T-cell (primary cell): ENCODE measurements around the gene NPDC1. TPM values are rescaled to one million over a fixed set of nuclear protein-coding genes. Genes with fewer than 3 reads are reported as not detected.
"Not testable (repeated sequence)": the region's sequence is repeated elsewhere in the genome, so short reads cannot be mapped to it uniquely, and the experiment has no call there.

ENCODE experiments used
- ATAC-seq, 4 experiments: fragments of 200-7000 bp in 3 of 4; fragments of 150-1000 bp in 1 of 4; cut with Tn5 transposase; replicated peaks in 1 of 4; 1 replicate in 3 of 4; 2 replicates in 1 of 4; pipeline ENCODE4 v1.10.0; 2021; ENCODE audit warnings: moderate library complexity in 3 of 4, mild to moderate bottlenecking in 2 of 4, moderate number of reproducible peaks in 1 of 4
- CTCF ChIA-PET, 2 donors: fragments of 300-600 bp; sonication (Branson Sonifier 250); formaldehyde crosslinking; loops; one replicate each; lab custom pipeline; 2022; ENCODE audit warnings: antibody characterized with exemption in 2 of 2; lab: Charles Lee
- POLR2A ChIA-PET, 2 donors: fragments of 300-600 bp; sonication (Branson Sonifier 250); formaldehyde crosslinking; loops; one replicate each; lab custom pipeline; 2022; ENCODE audit warnings: antibody characterized with exemption in 2 of 2; lab: Charles Lee
- DNase-seq, 35 experiments: peaks; one replicate each; pipeline versions ENCODE4 v3.0.0 to v3.0.0-alpha.2; 2013 to 2023
- H3K27ac ChIP-seq: one replicate; pipeline ENCODE4 v1.5.1; 2013; ENCODE audit warnings: low read length
- H3K27me3 ChIP-seq, 2 experiments: replicated peaks in 1 of 2; 1 replicate in 1 of 2; 2 replicates in 1 of 2; pipeline versions ENCODE4 v1.6.1 to v1.7.0; 2013; ENCODE audit warnings: low read length in 1 of 2, mixed read lengths in 1 of 2; ENCODE audit not compliant: control insufficient read depth in 2 of 2, insufficient read depth in 2 of 2; ENCODE audit errors: extremely low read depth in 1 of 2
- H3K36me3 ChIP-seq, 2 donors: 1 replicate in 1 of 2; 2 replicates in 1 of 2; pipeline versions ENCODE4 v1.6.1 to v1.7.0; 2013; ENCODE audit warnings: low read length in 1 of 2; ENCODE audit not compliant: control insufficient read depth in 2 of 2, insufficient read depth in 1 of 2; ENCODE audit errors: extremely low read depth in 1 of 2
- H3K4me1 ChIP-seq, 2 experiments: 1 replicate in 1 of 2; 2 replicates in 1 of 2; pipeline versions ENCODE4 v1.6.1 to v1.7.0; 2013; ENCODE audit warnings: low read length in 2 of 2, mixed read lengths in 1 of 2; ENCODE audit not compliant: insufficient read depth in 2 of 2, control insufficient read depth in 1 of 2; ENCODE audit errors: extremely low read depth in 1 of 2
- H3K4me3 ChIP-seq, 2 donors: 1 replicate in 1 of 2; 2 replicates in 1 of 2; pipeline versions ENCODE4 v1.5.1 to v1.7.0; 2013; ENCODE audit warnings: mild to moderate bottlenecking in 2 of 2, low read length in 1 of 2, moderate library complexity in 1 of 2; ENCODE audit not compliant: control insufficient read depth in 1 of 2; ENCODE audit errors: extremely low read depth in 1 of 2
- H3K9me3 ChIP-seq: 2 replicates; pipeline ENCODE4 v1.7.0; 2013
- H3K27ac Mint-ChIP-seq, 2 donors: one replicate each; pipeline ENCODE4 v1.8.0; 2020 to 2021; ENCODE audit warnings: mild to moderate bottlenecking in 2 of 2, mixed read lengths in 2 of 2
- H3K27me3 Mint-ChIP-seq, 2 donors: one replicate each; pipeline ENCODE4 v1.8.0; 2021 to 2022; ENCODE audit warnings: mixed read lengths in 2 of 2
- H3K36me3 Mint-ChIP-seq: one replicate; pipeline ENCODE4 v1.8.0; 2021; ENCODE audit warnings: mixed read lengths
- H3K4me1 Mint-ChIP-seq, 3 donors: one replicate each; pipeline ENCODE4 v1.8.0; 2020 to 2022; ENCODE audit warnings: mixed read lengths in 3 of 3, mild to moderate bottlenecking in 1 of 3
- H3K4me3 Mint-ChIP-seq, 3 donors: one replicate each; pipeline ENCODE4 v1.8.0; 2020 to 2022; ENCODE audit warnings: mild to moderate bottlenecking in 3 of 3, mixed read lengths in 3 of 3, moderate library complexity in 3 of 3
- H3K9me3 Mint-ChIP-seq, 3 donors: one replicate each; pipeline ENCODE4 v1.8.0; 2020 to 2022; ENCODE audit warnings: mixed read lengths in 3 of 3
- WGBS: methylation state at CpG from one replicate; pipeline ENCODE4 v1.1.5; 2013; ENCODE audit warnings: missing lambda C conversion rate; ENCODE audit not compliant: insufficient coverage; 5-methylcytosine and 5-hydroxymethylcytosine counted together
- total RNA-seq, 35 experiments: library from RNA in 6 of 35; stranded (reverse) in 6 of 35; fragments of 120-200 nt in 1 of 35; gene quantifications; one replicate each; pipeline versions ENCODE4 v1.2.1 to v1.2.4 and lab custom pipeline; 2013 to 2026

NPDC1 gene
- total RNA-seq, 5 donors from 2014 or later (not counting 1 experiment from before 2014, with no cell fraction given) = 32.4 to 76.7 (median 57.0) TPM

DNA sequence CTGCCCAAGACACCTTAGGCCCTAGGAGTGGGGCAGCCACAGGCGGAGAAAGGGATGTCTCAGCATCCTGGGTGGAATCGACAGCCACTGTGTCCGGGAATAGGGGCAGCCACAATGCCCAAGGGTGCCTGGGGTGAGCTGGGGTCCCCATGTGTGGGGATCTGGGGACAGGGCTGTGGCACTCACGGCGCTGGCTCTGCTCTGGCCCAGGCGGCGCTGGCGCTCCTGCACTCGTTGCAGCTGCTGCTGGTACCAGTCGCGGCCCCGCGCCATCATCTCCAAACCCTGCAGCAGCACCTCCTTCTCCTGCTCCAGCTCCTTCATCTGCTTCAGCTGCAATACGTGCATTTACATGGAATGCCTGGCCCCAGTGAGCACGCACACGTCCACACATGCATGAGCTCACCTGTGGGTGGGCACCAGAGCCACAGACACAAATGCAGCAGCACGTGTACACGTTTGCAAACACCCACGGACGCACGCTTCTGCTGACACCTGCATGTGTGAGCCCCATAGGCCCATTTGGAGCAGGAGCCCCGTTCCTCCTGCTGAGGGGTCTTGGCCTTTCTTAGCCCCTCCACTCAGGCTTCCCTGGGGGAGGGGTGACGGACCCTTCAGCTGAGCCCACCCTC lies 19.5 kb upstream of the NPDC1 start:
- H3K4me1 ChIP-seq = peaks cover 3 to 27% of the 10 kb centered on the region in 2 experiments
- ChIA-PET POLR2A (no interaction called here), CTCF (no interaction called here)
- H3K36me3 ChIP-seq = no peaks in the 10 kb centered on the region
- H3K27me3 ChIP-seq = peaks cover 0 to 25% of the 10 kb centered on the region in 2 experiments
- 93% methylated on average over 21 of the region's 23 CpGs for WGBS
- H3K27ac Mint-ChIP-seq = no peak overlapping the region
- no peak for DNase-seq
- H3K4me3 ChIP-seq = no peak overlapping the region
- peaks cover 5 to 9% (median 8%) of the 10 kb centered on the region in 3 donors for H3K4me1 Mint-ChIP-seq
- H3K4me3 Mint-ChIP-seq = no peak overlapping the region
- no peak for ATAC-seq
- no peaks in the 10 kb centered on the region for H3K9me3 Mint-ChIP-seq
- H3K36me3 Mint-ChIP-seq = no peaks in the 10 kb centered on the region
- peaks cover 3% of the 10 kb centered on the region in 2 donors for H3K27me3 Mint-ChIP-seq
- no peaks in the 10 kb centered on the region for H3K9me3 ChIP-seq
- H3K27ac ChIP-seq = no peak overlapping the region

DNA sequence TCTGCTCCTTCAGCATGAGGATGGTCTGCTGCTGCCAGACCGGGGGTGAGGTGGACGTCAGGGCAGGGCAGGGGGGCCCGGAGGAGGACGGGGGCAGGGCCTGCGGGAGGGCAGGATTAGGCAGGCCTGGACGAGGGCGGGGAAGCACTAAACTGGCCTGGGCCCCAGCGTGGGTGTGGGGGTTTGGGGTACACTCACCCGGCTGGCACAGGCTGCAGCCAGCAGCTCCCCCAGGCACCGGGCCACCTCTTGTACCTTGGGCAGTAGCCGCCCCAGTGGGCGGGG lies 18.8 kb upstream of the NPDC1 start:
- ATAC-seq = no peak
- POLR2A ChIA-PET = no interaction called here
- DNase-seq = no peak

GRCh38 chr9:137064027-137064879 lies 18.3 kb upstream of the NPDC1 start:
- 59% methylated on average over 55 of the region's 55 CpGs for WGBS
- ATAC-seq (peak; percentile 29 to 47 (median 34)), DNase-seq (peak in 20 of 35 experiments; percentile 20 to 76 (median 45))
- Histone ChIP-seq H3K36me3 (no peaks in the 10 kb centered on the region), H3K9me3 (no peaks in the 10 kb centered on the region), H3K4me3 (no peak overlapping the region), H3K27ac (no peak overlapping the region), H3K27me3 (peaks cover 0 to 21% of the 10 kb centered on the region in 2 experiments), H3K4me1 (peaks cover under 1 to 21% of the 10 kb centered on the region in 2 experiments)
- ChIA-PET CTCF (interaction anchor here in 1 of 2 donors (1.0 kb wide), 1 partner anchor 18 kb away, joined by 3 read pairs; no protein-coding TSS in a partner anchor), POLR2A (no interaction called here)
- Mint-ChIP-seq H3K36me3 (no peaks in the 10 kb centered on the region), H3K27me3 (peaks cover 3% of the 10 kb centered on the region in 2 donors), H3K27ac (no peak overlapping the region), H3K4me1 (peaks cover 5 to 8% (median 7%) of the 10 kb centered on the region in 3 donors), H3K4me3 (no peak overlapping the region), H3K9me3 (no peaks in the 10 kb centered on the region)

More for the DNA sequence above, 18.8 kb upstream of the NPDC1 start:
- Histone ChIP-seq H3K9me3 (no peaks in the 10 kb centered on the region), H3K36me3 (no peaks in the 10 kb centered on the region), H3K27ac (no peak overlapping the region), H3K4me1 (peaks cover 3 to 26% of the 10 kb centered on the region in 2 experiments), H3K27me3 (peaks cover 0 to 25% of the 10 kb centered on the region in 2 experiments), H3K4me3 (no peak overlapping the region)
- H3K4me3 Mint-ChIP-seq = no peak overlapping the region
- peaks cover 5 to 8% (median 7%) of the 10 kb centered on the region in 3 donors for H3K4me1 Mint-ChIP-seq
- no peaks in the 10 kb centered on the region for H3K36me3 Mint-ChIP-seq
- H3K9me3 Mint-ChIP-seq = no peaks in the 10 kb centered on the region
- H3K27ac Mint-ChIP-seq = no peak overlapping the region
- CTCF ChIA-PET = no interaction called here
- WGBS = 86% methylated on average over 7 of the region's 12 CpGs
- peaks cover 3% of the 10 kb centered on the region in 2 donors for H3K27me3 Mint-ChIP-seq

DNA sequence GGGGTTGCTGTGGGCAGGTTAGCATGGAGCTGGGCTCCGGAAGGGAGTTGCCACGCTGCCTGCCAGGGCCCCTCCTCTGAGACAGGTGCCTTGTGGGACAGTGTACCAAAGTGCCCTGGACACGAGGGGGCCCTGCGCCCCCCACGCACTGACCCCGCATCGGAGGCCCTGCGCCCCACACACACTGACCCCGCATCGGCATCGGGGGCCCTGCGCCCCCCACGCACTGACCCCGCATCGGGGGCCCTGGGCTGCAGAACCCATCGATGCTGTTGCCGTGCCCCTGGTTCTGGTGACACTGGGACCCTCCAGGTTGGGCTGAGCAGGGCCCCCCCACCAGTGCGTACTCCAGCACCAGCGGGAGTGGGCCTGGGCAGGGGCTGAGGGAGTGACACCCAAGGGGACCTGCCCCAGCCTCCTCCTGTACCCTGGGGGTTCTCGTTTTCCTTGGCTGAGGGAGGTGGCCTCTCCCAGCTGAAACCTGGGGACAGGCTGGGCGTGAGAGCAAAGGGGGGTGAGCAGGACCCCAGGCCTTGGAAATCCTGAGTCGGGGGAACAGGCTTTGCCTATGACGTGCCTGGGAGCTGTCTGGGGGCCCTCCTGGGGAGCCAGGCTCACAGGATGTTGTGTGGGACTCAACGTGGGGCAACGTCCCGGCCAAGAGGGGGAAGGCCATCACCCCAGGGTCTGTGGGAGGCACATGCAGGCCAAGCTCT lies 17.5 kb upstream of the NPDC1 start:
- no peaks in the 10 kb centered on the region for H3K36me3 ChIP-seq
- H3K36me3 Mint-ChIP-seq = no peaks in the 10 kb centered on the region
- no peak for ATAC-seq
- peaks cover 0 to 13% of the 10 kb centered on the region in 2 experiments for H3K27me3 ChIP-seq
- no peak overlapping the region for H3K27ac ChIP-seq
- peaks cover 0 to 17% of the 10 kb centered on the region in 2 experiments for H3K4me1 ChIP-seq
- ChIA-PET POLR2A (no interaction called here), CTCF (interaction anchor here (0.7 to 1.0 kb wide), 2 partner anchors 17 to 23 kb away, joined by 3 read pairs; no protein-coding TSS in a partner anchor)
- H3K4me1 Mint-ChIP-seq = peaks cover 5 to 8% (median 7%) of the 10 kb centered on the region in 3 donors
- no peaks in the 10 kb centered on the region for H3K9me3 Mint-ChIP-seq
- peaks cover 3% of the 10 kb centered on the region in 2 donors for H3K27me3 Mint-ChIP-seq
- H3K4me3 ChIP-seq = no peak overlapping the region
- 82% methylated on average over 24 of the region's 26 CpGs for WGBS
- no peak overlapping the region for H3K4me3 Mint-ChIP-seq
- no peak for DNase-seq
- H3K9me3 ChIP-seq = no peaks in the 10 kb centered on the region
- H3K27ac Mint-ChIP-seq = no peak overlapping the region

- H3K27me3 ChIP-seq, H3K9me3 Mint-ChIP-seq, DNase-seq, H3K4me3 Mint-ChIP-seq, H3K4me1 Mint-ChIP-seq, H3K36me3 ChIP-seq, H3K4me3 ChIP-seq, H3K36me3 Mint-ChIP-seq, H3K27ac Mint-ChIP-seq, POLR2A ChIA-PET, ATAC-seq, H3K9me3 ChIP-seq, H3K27ac ChIP-seq, H3K27me3 Mint-ChIP-seq: not testable (repeated sequence)
- peaks cover 0 to 10% of the 10 kb centered on the region in 2 experiments for H3K4me1 ChIP-seq
- CTCF ChIA-PET = interaction anchor here in 1 of 2 donors (0.7 kb wide), 1 partner anchor 24 kb away, joined by 3 read pairs; no protein-coding TSS in a partner anchor
- WGBS = 93% methylated on average over 3 of the region's 9 CpGs
Observed at GRCh38 chr9:137062798-137063197, 16.8 kb upstream of the NPDC1 start.

DNA sequence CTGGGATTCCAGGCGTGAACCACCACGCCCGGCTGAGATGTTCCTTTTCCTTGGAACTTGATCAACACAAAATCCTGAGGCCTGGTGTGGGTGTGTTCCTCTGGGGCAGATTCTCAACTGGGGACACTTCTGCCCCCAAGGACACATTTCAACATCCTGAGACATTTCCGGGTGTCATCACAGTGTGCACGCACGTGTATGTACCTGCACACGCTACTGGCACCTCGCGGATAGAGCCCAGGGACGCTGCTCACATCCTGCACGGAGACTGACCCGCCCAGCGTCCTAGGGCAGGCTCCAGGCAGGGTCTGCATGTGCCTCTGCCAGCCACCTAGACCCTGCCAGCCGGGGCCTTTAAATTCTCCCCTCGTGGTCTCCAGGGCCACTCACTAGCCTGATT lies 16.4 kb upstream of the NPDC1 start:
- Histone ChIP-seq H3K27me3 (peaks cover 0 to 8% of the 10 kb centered on the region in 2 experiments), H3K4me1 (peaks cover 0 to 7% of the 10 kb centered on the region in 2 experiments), H3K9me3 (no peaks in the 10 kb centered on the region), H3K27ac (no peak overlapping the region), H3K36me3 (no peaks in the 10 kb centered on the region), H3K4me3 (no peak overlapping the region)
- ATAC-seq = no peak
- no peak overlapping the region for H3K27ac Mint-ChIP-seq
- no peaks in the 10 kb centered on the region for H3K9me3 Mint-ChIP-seq
- H3K4me3 Mint-ChIP-seq = no peak overlapping the region
- H3K4me1 Mint-ChIP-seq = peaks cover 0 to 3% (median 3%) of the 10 kb centered on the region in 3 donors
- ChIA-PET CTCF (no interaction called here), POLR2A (no interaction called here)
- 94% methylated on average over 11 of the region's 15 CpGs for WGBS
- no peaks in the 10 kb centered on the region for H3K27me3 Mint-ChIP-seq
- no peaks in the 10 kb centered on the region for H3K36me3 Mint-ChIP-seq
- no peak for DNase-seq
